Neural cell (in vitro differentiated cells): ENCODE data around the gene SNTG2.

Experiments used
- CTCF ChIP-seq: fragments of 450-650 bp; IDR thresholded peaks from 2 replicates; pipeline ENCODE4 v1.5.1; 2014; ENCODE audit warnings: antibody characterized with exemption, mild to moderate bottlenecking, moderate library complexity; ENCODE audit not compliant: poor library complexity, severe bottlenecking
- EP300 ChIP-seq: fragments of 450-650 bp; conservative IDR thresholded peaks from 2 replicates; pipeline ENCODE4 v1.6.1; 2014; ENCODE audit warnings: antibody characterized with exemption, mild to moderate bottlenecking, moderate library complexity; ENCODE audit not compliant: poor library complexity, severe bottlenecking
- EZH2 ChIP-seq: fragments of 200-600, 300-800 bp; shearing (Covaris generic), sonication (generic); IDR thresholded peaks from 2 replicates; pipeline ENCODE4 v1.6.1; 2014; ENCODE audit warnings: antibody characterized with exemption, low read length, borderline replicate concordance, mild to moderate bottlenecking; ENCODE audit not compliant: insufficient read depth, poor library complexity, severe bottlenecking
- POLR2AphosphoS5 ChIP-seq: IDR thresholded peaks from 2 replicates; pipeline ENCODE4 v1.6.1; 2012
- RAD21 ChIP-seq: fragments of 450-650 bp; conservative IDR thresholded peaks from 2 replicates; pipeline ENCODE4 v1.6.1; 2014; ENCODE audit warnings: antibody characterized with exemption, mild to moderate bottlenecking, moderate library complexity
- REST ChIP-seq: IDR thresholded peaks from 2 replicates; pipeline ENCODE4 v1.6.1; 2012; ENCODE audit warnings: borderline replicate concordance
- SMC3 ChIP-seq: fragments of 450-650 bp; conservative IDR thresholded peaks from 2 replicates; pipeline ENCODE4 v1.6.1; 2014; ENCODE audit warnings: antibody characterized with exemption, mild to moderate bottlenecking, moderate library complexity; ENCODE audit not compliant: poor library complexity
- TAF1 ChIP-seq: IDR thresholded peaks from 2 replicates; pipeline ENCODE4 v1.6.1; 2012; ENCODE audit warnings: low read depth

GRCh38 chr2:1297372-1298159, 346.9 kb downstream of the SNTG2 start:
- TF ChIP-seq CTCF (no peak), SMC3 (no peak), EP300 (no peak), POLR2AphosphoS5 (no peak), TAF1 (no peak), RAD21 (no peak), EZH2 (no peak), REST (no peak)
